ENCODE data around the gene TACR1. TPM values are rescaled to one million over a fixed set of nuclear protein-coding genes. Genes with fewer than 3 reads are reported as not detected.
"Not testable (repeated sequence)": the region's sequence is repeated elsewhere in the genome, so short reads cannot be mapped to it uniquely, and the experiment has no call there.

The TACR1 gene, protein sequence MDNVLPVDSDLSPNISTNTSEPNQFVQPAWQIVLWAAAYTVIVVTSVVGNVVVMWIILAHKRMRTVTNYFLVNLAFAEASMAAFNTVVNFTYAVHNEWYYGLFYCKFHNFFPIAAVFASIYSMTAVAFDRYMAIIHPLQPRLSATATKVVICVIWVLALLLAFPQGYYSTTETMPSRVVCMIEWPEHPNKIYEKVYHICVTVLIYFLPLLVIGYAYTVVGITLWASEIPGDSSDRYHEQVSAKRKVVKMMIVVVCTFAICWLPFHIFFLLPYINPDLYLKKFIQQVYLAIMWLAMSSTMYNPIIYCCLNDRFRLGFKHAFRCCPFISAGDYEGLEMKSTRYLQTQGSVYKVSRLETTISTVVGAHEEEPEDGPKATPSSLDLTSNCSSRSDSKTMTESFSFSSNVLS
- not detected in 2 replicates for total RNA-seq (2014; rRNA removed; shearing (Covaris generic))

DNA sequence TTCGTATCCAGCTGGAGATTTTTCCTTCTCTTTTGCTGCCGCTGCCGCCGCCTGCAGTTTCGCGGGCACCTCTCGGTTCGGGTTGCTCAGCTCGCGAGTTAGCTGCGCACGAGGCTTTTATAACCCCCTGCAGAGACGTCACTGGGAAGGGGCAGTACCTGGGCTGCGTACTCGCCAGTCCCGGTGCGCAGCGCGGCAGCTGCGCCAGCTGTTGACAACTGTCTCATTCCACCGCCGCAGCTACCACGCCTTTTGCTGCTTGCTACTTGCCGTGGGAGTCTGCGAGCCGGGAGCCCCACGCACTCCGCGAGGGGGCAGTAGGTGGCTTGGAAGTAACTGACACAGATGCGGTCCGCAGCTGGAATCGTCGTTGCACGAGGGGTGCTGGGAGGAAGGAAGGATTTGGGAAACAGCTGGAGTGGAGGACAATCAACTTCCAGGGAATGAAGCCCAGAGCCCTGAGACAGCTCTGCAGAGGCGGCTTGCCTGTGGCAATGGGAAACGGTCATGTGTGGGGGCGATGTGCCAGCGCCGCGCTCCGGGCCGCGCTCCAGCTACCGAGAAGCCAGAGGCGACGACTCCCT lies at the start of gene TACR1:
Gene TACR1, minus strand, starts transcription at position 93 of the 584 bp plus-strand sequence. CDS start 586 bp downstream, outside the sequence.
- peak; percentile 69 for DNase-seq (ENCODE audit: low read depth)

- DNase-seq (ENCODE audit: low read depth) = peak; percentile 54
These were observed 49.3 kb upstream of the TACR1 start for GRCh38 chr2:75248581-75248980.

DNA sequence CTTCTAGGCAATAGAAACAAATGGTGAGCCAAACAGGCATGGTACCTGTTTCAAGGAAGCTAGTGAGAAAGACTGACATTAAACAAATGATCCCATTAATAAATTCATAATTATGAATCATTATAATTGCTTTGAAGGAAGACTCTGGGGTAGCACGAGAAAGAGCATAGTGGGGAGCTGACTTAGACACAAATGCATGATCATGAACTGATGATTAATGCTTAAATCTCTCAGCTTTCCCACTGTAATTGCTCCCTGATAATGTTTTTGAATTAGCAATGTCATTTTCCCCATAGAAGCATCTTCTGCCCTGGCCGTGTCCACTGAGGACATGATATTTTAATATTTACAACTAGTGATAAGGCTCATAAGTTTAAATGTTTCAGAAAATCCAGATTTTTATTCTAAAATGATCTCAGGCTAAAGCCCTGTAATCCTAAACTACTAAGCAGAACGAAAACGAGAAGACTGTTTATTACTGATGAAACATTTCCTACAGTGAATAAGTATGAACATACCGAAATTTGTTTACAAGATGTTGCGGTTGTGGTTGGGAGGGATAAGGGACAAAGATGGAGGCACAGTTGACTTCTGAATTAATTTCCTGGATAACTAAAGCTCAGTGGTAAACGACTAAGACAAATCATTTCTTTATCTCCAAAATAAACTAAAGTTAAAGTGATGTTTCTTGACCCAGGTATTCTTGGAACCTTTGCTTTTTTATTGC lies 47.3 kb upstream of the TACR1 start:
- peak; percentile 35 for DNase-seq (ENCODE audit: low read depth)

GRCh38 chr2:75243219-75243618 lies 43.9 kb upstream of the TACR1 start:
- peak; percentile 52 for DNase-seq (ENCODE audit: low read depth)

- DNase-seq (ENCODE audit: low read depth) = peak; percentile 66
These were observed 42.4 kb upstream of the TACR1 start for GRCh38 chr2:75241696-75242095.

DNA sequence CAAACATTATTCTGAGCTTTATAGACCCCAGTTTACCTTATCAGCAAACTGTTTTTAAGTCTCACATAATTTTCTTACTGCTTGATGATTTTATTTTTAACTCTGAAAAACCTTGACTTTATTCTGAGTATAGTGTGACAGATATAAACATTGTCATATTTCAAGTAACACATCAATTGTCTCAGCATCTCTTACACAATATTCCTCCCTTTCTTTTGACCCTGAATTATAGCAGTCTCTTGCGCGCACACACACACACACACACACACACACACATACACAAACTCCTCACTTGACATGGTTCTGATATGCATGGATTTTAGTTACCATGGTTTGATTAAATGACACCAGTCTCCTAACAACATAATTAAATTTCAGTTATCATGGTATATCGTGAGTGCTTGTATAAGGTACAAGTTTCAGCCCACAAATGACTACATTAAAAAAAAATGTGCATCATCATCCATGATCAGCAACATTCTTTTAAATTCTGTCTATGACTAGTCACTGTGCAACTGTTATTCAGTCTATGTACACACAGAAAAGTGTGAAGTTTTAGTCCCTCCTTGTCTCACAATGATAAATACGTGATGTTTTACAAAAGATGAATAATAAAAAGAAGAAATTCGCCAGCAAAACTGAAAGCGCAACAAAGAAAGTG lies 39.5 kb upstream of the TACR1 start:
- DNase-seq (ENCODE audit: low read depth) = peak; percentile 72

DNA sequence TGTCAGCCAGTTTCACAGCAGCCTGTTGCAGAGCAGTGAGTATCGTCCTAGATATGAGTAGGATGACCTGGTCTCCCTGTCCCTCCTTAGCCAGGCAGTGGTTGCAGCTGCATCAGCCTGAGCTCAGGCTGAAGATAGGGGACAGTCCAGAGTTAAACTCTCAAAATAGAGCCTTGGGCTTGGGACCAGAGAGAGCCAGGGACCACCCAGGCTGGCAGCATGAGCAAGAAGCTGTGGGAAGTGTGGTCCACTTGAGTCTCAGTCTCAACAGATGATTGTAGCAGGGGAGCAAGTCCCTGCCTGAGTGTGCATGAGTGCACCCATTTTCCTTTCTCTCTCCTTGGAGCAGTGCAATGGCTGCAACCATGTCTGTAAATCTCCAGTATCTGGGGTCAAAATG lies 38.0 kb upstream of the TACR1 start:
- DNase-seq (ENCODE audit: low read depth) = no peak

DNA sequence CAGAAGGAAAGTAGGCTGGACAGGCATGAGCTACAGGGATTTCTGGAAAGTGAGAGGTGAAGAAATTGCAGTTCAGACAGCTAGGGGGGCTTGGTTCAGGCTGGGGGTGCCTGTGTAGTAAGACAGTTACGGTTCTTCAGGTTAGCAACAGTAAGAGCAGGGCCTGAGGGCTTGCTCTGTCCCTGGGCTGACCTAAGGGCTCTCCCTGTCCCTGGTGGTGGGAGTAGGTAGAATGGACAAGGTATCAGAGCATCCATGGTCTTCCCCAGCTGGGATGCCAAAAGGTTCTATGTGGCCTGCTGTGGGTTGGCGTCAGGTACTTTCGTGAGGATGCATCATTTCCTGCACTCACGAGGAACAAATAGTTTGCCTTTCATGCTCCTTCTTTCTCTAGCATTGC lies 34.6 kb upstream of the TACR1 start:
- no peak for DNase-seq (ENCODE audit: low read depth)

GRCh38 chr2:75226617-75227016 lies 27.3 kb upstream of the TACR1 start:
- DNase-seq (ENCODE audit: low read depth) = no peak

- no peak for DNase-seq (ENCODE audit: low read depth)
These were observed 26.8 kb upstream of the TACR1 start for GRCh38 chr2:75226099-75226498.

DNA sequence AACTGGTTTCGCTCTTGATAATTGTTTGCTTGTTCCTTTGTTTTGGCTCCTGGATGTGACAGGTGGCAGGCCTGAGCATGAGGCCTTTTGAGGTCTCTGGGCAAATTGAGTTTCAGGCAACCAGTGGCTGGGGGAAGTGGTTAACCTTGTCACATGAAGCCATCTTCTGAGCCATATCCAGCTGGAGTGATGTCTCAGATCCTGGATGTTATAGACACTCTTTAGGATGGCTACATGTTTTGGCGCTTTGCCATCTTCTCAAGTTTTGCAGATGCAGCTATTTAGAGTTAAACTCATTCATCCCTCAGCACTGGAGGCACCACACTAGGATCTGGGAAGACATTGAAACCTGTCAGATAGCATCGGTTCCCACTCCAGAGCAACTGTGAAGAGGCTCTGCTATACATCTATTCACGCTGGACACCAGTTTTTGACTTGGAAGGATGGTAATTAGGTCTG lies 25.3 kb upstream of the TACR1 start:
- peak; percentile 61 for DNase-seq (ENCODE audit: low read depth)

DNA sequence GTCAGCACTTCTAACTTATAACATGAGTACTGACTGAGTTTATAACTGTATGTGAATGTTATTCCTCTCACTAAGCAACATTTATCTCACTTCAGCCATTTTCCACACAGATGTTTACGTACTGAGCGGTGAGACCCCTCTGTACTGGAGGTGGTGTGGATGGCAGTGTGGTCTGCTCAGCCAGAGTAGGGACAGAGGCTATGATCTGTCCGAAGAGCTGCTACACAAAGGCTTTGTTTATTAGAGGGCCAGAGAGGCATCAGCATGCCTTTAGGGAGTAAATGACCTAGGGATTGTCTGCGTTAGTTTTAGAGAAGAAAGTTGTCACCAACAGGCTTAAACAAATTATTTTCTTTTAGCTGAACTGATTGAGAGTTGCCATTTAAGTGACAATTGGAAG lies 23.2 kb upstream of the TACR1 start:
- no peak for DNase-seq (ENCODE audit: low read depth)

DNA sequence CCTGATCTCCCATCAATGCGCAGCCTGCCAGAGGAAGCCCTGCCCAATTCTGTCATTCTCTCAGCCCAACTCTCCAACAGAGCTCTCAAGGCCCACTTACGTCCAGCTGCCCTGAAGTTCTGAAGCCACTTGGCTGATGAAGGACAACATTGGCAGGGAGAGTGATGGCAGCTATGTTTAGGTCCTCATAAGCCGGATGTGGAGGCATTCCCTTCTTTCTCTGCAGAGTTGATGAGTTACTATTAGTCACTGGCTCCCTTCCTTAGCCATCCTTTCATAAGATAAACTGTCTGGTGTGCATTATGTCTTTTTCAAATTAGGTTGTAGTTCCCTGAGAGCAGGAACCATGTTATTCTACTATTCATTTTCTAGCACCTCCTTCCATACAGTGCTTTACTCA lies 22.5 kb upstream of the TACR1 start:
- DNase-seq (ENCODE audit: low read depth) = peak; percentile 89

DNA sequence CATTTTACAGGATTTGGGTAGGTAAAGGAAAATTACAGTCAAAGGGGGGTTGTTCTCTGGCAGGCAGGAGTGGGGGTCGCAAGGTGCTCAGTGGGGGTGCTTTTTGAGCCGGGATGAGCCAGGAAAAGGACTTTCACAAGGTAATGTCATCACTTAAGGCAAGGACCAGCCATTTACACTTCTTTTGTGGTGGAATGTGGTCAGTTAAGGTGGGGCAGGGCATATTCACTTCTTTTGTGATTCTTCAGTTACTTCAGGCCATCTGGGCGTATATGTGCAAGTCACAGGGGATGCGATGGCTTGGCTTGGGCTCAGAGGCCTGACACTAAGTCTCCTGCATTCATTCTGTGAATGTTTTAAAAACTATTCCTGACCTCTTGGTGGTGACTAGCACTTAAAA lies 19.9 kb upstream of the TACR1 start:
- not testable (repeated sequence) for DNase-seq (ENCODE audit: low read depth)

GRCh38 chr2:75211266-75211770 lies 12.0 kb upstream of the TACR1 start:
- DNase-seq (ENCODE audit: low read depth) = peak; percentile 20

- no peak for DNase-seq (ENCODE audit: low read depth)
These were observed 11.1 kb upstream of the TACR1 start for GRCh38 chr2:75210409-75210808.

- DNase-seq (ENCODE audit: low read depth) = no peak
These were observed 9.4 kb upstream of the TACR1 start for GRCh38 chr2:75208738-75209137.

DNA sequence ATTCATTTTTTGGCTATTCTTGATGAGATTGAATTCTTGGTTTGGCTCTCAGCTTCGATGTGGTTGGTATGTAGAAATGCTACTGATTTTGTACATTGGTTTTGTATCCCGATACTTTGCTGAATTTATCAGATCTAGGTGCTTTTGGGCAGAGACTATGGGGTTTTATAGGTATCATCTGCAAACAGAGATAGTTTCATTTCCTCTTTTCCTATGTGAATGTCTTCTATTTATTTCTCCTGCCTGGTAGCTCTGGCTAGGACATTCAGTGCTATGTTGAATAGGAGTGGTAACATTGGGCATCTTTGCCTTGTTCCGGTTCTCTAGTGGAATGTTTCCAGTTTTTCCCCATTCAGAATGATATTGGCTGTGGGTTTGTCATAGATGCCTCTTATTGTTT lies 5.5 kb upstream of the TACR1 start:
- no peak for DNase-seq (ENCODE audit: low read depth)

DNA sequence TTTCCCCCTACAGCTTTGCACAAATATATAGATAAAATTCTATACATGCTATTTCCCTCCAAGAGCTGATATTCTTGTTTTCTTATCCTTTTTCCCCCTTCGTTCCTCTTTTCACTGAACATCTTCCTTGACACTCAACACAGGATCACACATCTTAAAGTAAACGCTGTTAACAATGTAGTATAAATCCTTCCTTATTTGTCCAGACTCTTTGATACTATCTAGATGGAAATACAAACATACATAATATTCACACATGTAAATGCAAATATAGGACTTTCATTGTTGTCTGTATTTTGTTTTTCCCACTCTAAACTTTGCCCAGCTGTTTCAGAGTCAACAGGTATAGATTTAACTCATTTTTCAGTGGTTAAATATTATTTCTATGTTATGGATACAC lies 3.0 kb upstream of the TACR1 start:
- DNase-seq (ENCODE audit: low read depth) = no peak

- DNase-seq (ENCODE audit: low read depth) = peak; percentile 56
These were observed 1.1 kb upstream of the TACR1 start for GRCh38 chr2:75200140-75201096.

Measured in RPMI7951 (cell line).